HepG2 (cell line): ENCODE results near the gene CCDC148. TPM values are rescaled to one million over a fixed set of nuclear protein-coding genes. Genes with fewer than 3 reads are reported as not detected.

ENCODE experiments used
- ATAC-seq: fragments of 200-7000 bp; cut with Tn5 transposase; 3 replicates; pipeline ENCODE4 v1.9.1; 2020; ENCODE audit warnings: mild to moderate bottlenecking, moderate library complexity
- BruUV-seq: library from RNA; stranded (reverse); fragments of 400-500 nt; replicated peaks from 2 replicates; lab custom pipeline; 2021; lab: Mats Ljungman, UMichigan
- CTCF ChIA-PET: fragments of 300-600 bp; formaldehyde crosslinking; extraction: SDS; loops from one replicate; lab custom pipeline; 2021; ENCODE audit warnings: low total read pairs, inconsistent platforms, low intra/inter-chr PET ratio; lab: Yijun Ruan, JAX
- POLR2A ChIA-PET: fragments of 350-600 bp; sonication (Branson Sonifier 250); formaldehyde crosslinking; loops from one replicate; lab custom pipeline; 2020; ENCODE audit warnings: antibody characterized with exemption, inconsistent platforms; lab: Yijun Ruan, JAX
- DNase-seq: peaks from one replicate; pipeline ENCODE4 v3.0.0-alpha.2; 2015; ENCODE audit warnings: low spot score
- FAIRE-seq: peaks from 3 replicates; lab custom pipeline; 2011; peaks lifted over from hg19 to GRCh38; lab: Jason Lieb, UNC
- H2AFZ ChIP-seq: one replicate; pipeline ENCODE4 v1.6.1; 2011; ENCODE audit warnings: low read length, inconsistent platforms
- H3K27ac ChIP-seq: fragments of 300-600 bp; 3 replicates; pipeline ENCODE4 v1.8.0; 2011; ENCODE audit warnings: mixed run types, mild to moderate bottlenecking, mixed read lengths, low read length, inconsistent platforms; ENCODE audit not compliant: insufficient read depth; ENCODE audit errors: extremely low read length
- H3K27me3 ChIP-seq, 2 experiments: fragments of 200-600 bp in 1 of 2; 2 replicates in 1 of 2; 3 replicates in 1 of 2; pipeline versions ENCODE4 v1.6.0 to v1.8.0; 2011; ENCODE audit warnings: low read length in 2 of 2, mild to moderate bottlenecking in 2 of 2, moderate library complexity in 2 of 2, inconsistent platforms in 1 of 2; ENCODE audit not compliant: insufficient read depth in 2 of 2, control insufficient read depth in 1 of 2
- H3K36me3 ChIP-seq, 2 experiments: fragments of 200-600 bp in 1 of 2; replicated peaks in 1 of 2; 2 replicates in 1 of 2; 3 replicates in 1 of 2; pipeline versions ENCODE4 v1.5.1 to v1.8.0; 2011; ENCODE audit warnings: low read length in 2 of 2, inconsistent platforms in 1 of 2; ENCODE audit not compliant: insufficient read depth in 2 of 2, control insufficient read depth in 1 of 2
- H3K4me1 ChIP-seq: 2 replicates; pipeline ENCODE4 v1.5.1; 2012; ENCODE audit warnings: low read length, inconsistent platforms; ENCODE audit not compliant: insufficient read depth
- H3K4me2 ChIP-seq: 2 replicates; pipeline ENCODE4 v1.6.0; 2011; ENCODE audit warnings: low read depth, low read length, inconsistent platforms
- H3K4me3 ChIP-seq, 3 experiments: fragments of 200-600 bp in 1 of 3; sonication (generic), shearing (Covaris generic) in 1 of 3; replicated peaks in 1 of 3; 2 replicates each; pipeline ENCODE4 v1.5.1; 2011 to 2016; ENCODE audit warnings: low read length in 3 of 3, inconsistent platforms in 2 of 3, low read depth in 2 of 3, mild to moderate bottlenecking in 2 of 3, control low read depth in 1 of 3, mixed read lengths in 1 of 3; ENCODE audit not compliant: insufficient read depth in 1 of 3
- H3K79me2 ChIP-seq: one replicate; pipeline ENCODE4 v1.6.1; 2011; ENCODE audit warnings: low read length, inconsistent platforms; ENCODE audit not compliant: insufficient read depth
- H3K9ac ChIP-seq: 2 replicates; pipeline ENCODE4 v1.6.0; 2011; ENCODE audit warnings: mild to moderate bottlenecking, low read depth, low read length, inconsistent platforms; ENCODE audit not compliant: insufficient read depth
- H3K9me3 ChIP-seq: 2 replicates; pipeline ENCODE4 v1.5.1; 2012; ENCODE audit warnings: mild to moderate bottlenecking, low read length
- H4K20me1 ChIP-seq: 2 replicates; pipeline ENCODE4 v1.6.0; 2011; ENCODE audit warnings: inconsistent platforms, mild to moderate bottlenecking, low read length, moderate library complexity; ENCODE audit not compliant: insufficient read depth
- ATF4 ChIP-seq, 2 experiments: fragments of 450-650 bp in 1 of 2; sonication (generic) in 1 of 2; formaldehyde crosslinking; IDR thresholded peaks; 2 replicates each; pipeline versions ENCODE4 v1.5.0 to v1.8.0; 2020 to 2022; ENCODE audit warnings: mild to moderate bottlenecking in 1 of 2, missing genetic modification reagents in 1 of 2
- ATF7 ChIP-seq, 2 experiments: fragments of 450-650 bp in 1 of 2; sonication (generic) in 1 of 2; formaldehyde crosslinking in 1 of 2; IDR thresholded peaks; 2 replicates each; pipeline versions ENCODE4 v1.4.0 to v1.6.1; 2016 to 2020; ENCODE audit warnings: antibody characterized with exemption in 1 of 2, mild to moderate bottlenecking in 1 of 2, missing genetic modification reagents in 1 of 2
- CEBPB ChIP-seq: IDR thresholded peaks from 2 replicates; pipeline ENCODE4 v1.6.1; 2011; ENCODE audit warnings: low read depth, low read length, improper control_type of control experiment, borderline replicate concordance
- CREB1 ChIP-seq, 2 experiments: fragments of 450-650 bp in 1 of 2; IDR thresholded peaks; 2 replicates each; pipeline ENCODE4 v1.6.1; 2016 to 2017; ENCODE audit warnings: control low read depth in 1 of 2, mild to moderate bottlenecking in 1 of 2, missing compliant biosample characterization in 1 of 2, missing genetic modification characterization in 1 of 2
- FOSL2 ChIP-seq: sonication (generic); formaldehyde crosslinking; IDR thresholded peaks from 2 replicates; pipeline ENCODE4 v1.4.0; 2020; ENCODE audit warnings: missing genetic modification reagents
- FOXJ3 ChIP-seq: sonication (generic); formaldehyde crosslinking; IDR thresholded peaks from 2 replicates; pipeline ENCODE4 v1.4.0; 2020; ENCODE audit warnings: missing genetic modification reagents, mild to moderate bottlenecking, borderline replicate concordance
- PHF20 ChIP-seq: sonication (generic); formaldehyde crosslinking; IDR thresholded peaks from 2 replicates; pipeline ENCODE4 v1.5.0; 2020; ENCODE audit warnings: mild to moderate bottlenecking, missing genetic modification reagents
- TEAD2 ChIP-seq: sonication (generic); formaldehyde crosslinking; IDR thresholded peaks from 2 replicates; pipeline ENCODE4 v1.9.0; 2021; ENCODE audit warnings: missing genetic modification reagents
- ZBTB25 ChIP-seq: IDR thresholded peaks from 2 replicates; pipeline ENCODE4 v1.6.1; 2018; ENCODE audit warnings: missing genetic modification reagents
- ZKSCAN1 ChIP-seq: fragments of 150-350 bp; IDR thresholded peaks from 2 replicates; pipeline ENCODE4 v1.6.1; 2014; ENCODE audit warnings: low read length
- ZMAT5 ChIP-seq: sonication (generic); formaldehyde crosslinking; IDR thresholded peaks from 2 replicates; pipeline ENCODE4 v1.5.0; 2020; ENCODE audit warnings: mild to moderate bottlenecking, low read depth, missing genetic modification reagents, borderline replicate concordance
- ZNF552 ChIP-seq: sonication (generic); formaldehyde crosslinking; IDR thresholded peaks from 2 replicates; pipeline ENCODE4 v1.9.0; 2022; ENCODE audit warnings: missing genetic modification reagents, mild to moderate bottlenecking, borderline replicate concordance
- ZNF567 ChIP-seq: sonication (generic); formaldehyde crosslinking; IDR thresholded peaks from 2 replicates; pipeline ENCODE4 v1.8.1; 2023; ENCODE audit warnings: mild to moderate bottlenecking, missing genetic modification reagents, borderline replicate concordance
- WGBS: methylation state at CpG from one replicate; pipeline ENCODE4 v1.1.6; 2017; ENCODE audit warnings: low lambda C conversion rate; 5-methylcytosine and 5-hydroxymethylcytosine counted together
- in situ Hi-C: cut with HindIII; loops from 2 replicates; pipeline ENCODE4 v1.10.0; 2017; ENCODE audit warnings: low pct_unique_long_range_greater_than_20kb; ENCODE audit not compliant: extremely low pct_ligation_motif_present
- intact Hi-C: fragments of 100-400 bp; cut with micrococcal nuclease; formaldehyde crosslinking; loops from one replicate; pipeline ENCODE4 v1.10.0; 2022; ENCODE audit not compliant: unreplicated experiment
- polyA plus RNA-seq, 8 experiments: library from polyadenylated mRNA; depleted of rRNA in 3 of 8; stranded (reverse) in 7 of 8; unstranded in 1 of 8; fragments of >200 nt; fragmentation: Illumina TruSeq in 4 of 8; extraction: Trizol in 4 of 8; gene quantifications; 2 replicates each; pipeline versions ENCODE4 v1.2.1 to v1.2.3, GENCODE V29; 2011 to 2016; ENCODE audit warnings: low read depth in 4 of 8, missing spikeins in 1 of 8, mixed read lengths in 1 of 8; ENCODE audit not compliant: insufficient read depth in 1 of 8
- total RNA-seq, 5 experiments: library from RNA; depleted of rRNA; stranded (reverse); fragments of >200 nt; fragmentation: Illumina TruSeq; extraction: Trizol; gene quantifications; 2 replicates each; pipeline ENCODE4 v1.2.3, GENCODE V29; 2016; ENCODE audit warnings: low read depth in 1 of 5

The CCDC148 gene
- total and polyA plus RNA-seq, 2 of the 13 experiments (the other 11 are each of a cell fraction or from before 2014, with no cell fraction given), result 0.30 to 0.49 TPM

GRCh38 chr2:158297606-158298005 is 158.9 kb downstream of the CCDC148 start:
- FAIRE-seq (no peak), DNase-seq (no peak), ATAC-seq (no peak)
- in situ Hi-C loops, result no loop called here
- TF ChIP-seq TEAD2 (CRISPR knock-in tag) (no peak), CEBPB (peak; percentile 66; the same call in 1 of the 2 replicates), ZKSCAN1 (no peak), ZNF552 (no peak), ZNF567 (no peak), ATF4 (CRISPR knock-in tag; IDR thresholded peaks at IDR 0.05) (peak in 1 of 2 experiments; percentile 17; a peak in 1 of 4 replicates), FOSL2 (CRISPR knock-in tag) (peak; percentile 63)
- Histone ChIP-seq H3K4me3 (no peak overlapping the region), H3K27ac (no peak overlapping the region), H3K9me3 (no peaks in the 10 kb centered on the region), H2AFZ (no peak overlapping the region), H3K4me1 (peaks cover 12% of the 10 kb centered on the region), H3K36me3 (no peaks in the 10 kb centered on the region), H3K27me3 (no peaks in the 10 kb centered on the region; a peak in 2 of 5 replicates), H4K20me1 (no peaks in the 10 kb centered on the region), H3K4me2 (no peak overlapping the region), H3K79me2 (no peaks in the 10 kb centered on the region), H3K9ac (no peak overlapping the region)
- ChIA-PET CTCF (no interaction called here), POLR2A (no interaction called here)
- intact Hi-C loops, result loop anchor here (10.0 kb wide), 1 partner anchor 677 kb away; no protein-coding TSS in a partner anchor
- WGBS, result 0% methylated on average over 1 of the region's 1 CpG
- no TSS peak for BruUV-seq

- no TSS peak for BruUV-seq
- in situ Hi-C loops, result no loop called here
- Histone ChIP-seq H3K27me3 (no peaks in the 10 kb centered on the region; a peak in 2 of 5 replicates), H2AFZ (no peak overlapping the region), H3K9me3 (no peaks in the 10 kb centered on the region), H3K4me2 (no peak overlapping the region), H3K27ac (no peak overlapping the region), H3K79me2 (no peaks in the 10 kb centered on the region), H3K4me3 (no peak overlapping the region), H3K4me1 (peaks cover 12% of the 10 kb centered on the region), H3K36me3 (no peaks in the 10 kb centered on the region), H4K20me1 (no peaks in the 10 kb centered on the region), H3K9ac (no peak overlapping the region)
- DNase-seq (no peak), FAIRE-seq (no peak), ATAC-seq (no peak)
- intact Hi-C loops, result loop anchor here (10.0 kb wide), 1 partner anchor 678 kb away; no protein-coding TSS in a partner anchor
- ChIA-PET CTCF (no interaction called here), POLR2A (no interaction called here)
- no peak for TF ChIP-seq PHF20 (CRISPR knock-in tag)
- TF ChIP-seq FOXJ3 (CRISPR knock-in tag), result no peak
- no peak for TF ChIP-seq ZBTB25 (CRISPR knock-in tag)
- no peak for TF ChIP-seq ZMAT5 (CRISPR knock-in tag)
- peak; percentile 82 for TF ChIP-seq ATF7 (IDR thresholded peaks at IDR 0.05)
- TF ChIP-seq ATF7 (CRISPR knock-in tag; IDR thresholded peaks at IDR 0.05), result no peak
- peak; percentile 91 for TF ChIP-seq CREB1 (IDR thresholded peaks at IDR 0.05)
- no peak for TF ChIP-seq CREB1 (CRISPR knock-in tag; IDR thresholded peaks at IDR 0.05)
- 2% methylated on average over 2 of the region's 2 CpGs for WGBS
Observed at GRCh38 chr2:158297120-158297519, 159.4 kb downstream of the CCDC148 start.
